GM19397 (cell line): ENCODE results near the gene KRTAP5-4.

Source experiments
- ATAC-seq: cut with Tn5 transposase; IDR thresholded peaks from one replicate; pipeline ENCODE4 v1.9.1; 2021; ENCODE audit warnings: mild to moderate bottlenecking, moderate library complexity; ENCODE audit not compliant: unreplicated experiment

KRTAP5-4 gene

DNA sequence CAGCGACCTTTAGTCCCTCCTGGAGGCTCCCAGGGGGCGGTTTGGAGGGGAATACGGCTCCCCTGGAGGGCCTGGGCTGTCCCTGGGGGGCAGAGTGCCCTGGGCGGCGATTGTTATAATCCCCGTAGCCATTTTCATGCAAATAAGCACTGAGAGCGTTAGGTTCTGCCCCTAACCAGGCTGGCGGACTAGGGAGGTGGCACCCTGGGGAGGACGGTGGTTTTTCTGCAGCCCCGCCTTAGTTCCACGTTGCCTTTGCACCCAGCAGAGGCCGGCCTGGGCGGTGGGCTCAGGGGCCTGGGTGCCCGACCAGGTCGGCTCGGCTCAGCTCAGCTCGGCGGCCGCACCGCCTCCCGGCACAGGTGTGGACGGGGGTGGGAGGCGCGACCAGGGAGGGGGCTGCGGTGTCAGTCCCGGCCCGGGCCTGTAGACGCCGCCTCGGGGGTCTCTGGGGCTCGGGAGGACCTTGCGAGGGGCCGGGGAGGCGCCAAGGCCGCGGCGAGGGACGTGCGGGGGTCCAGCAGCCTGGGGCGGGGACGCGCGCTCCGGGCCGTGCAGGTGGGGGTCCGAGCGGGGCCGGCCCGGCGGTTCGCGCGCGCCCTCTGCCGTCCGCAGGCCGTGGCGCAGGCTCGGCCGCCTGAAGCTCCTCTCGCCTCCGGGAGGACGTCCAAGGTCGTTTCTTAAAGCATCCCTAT, 47.6 kb downstream of the KRTAP5-4 start:
- ATAC-seq: no peak

GRCh38 chr11:1573903-1574237, 48.1 kb downstream of the KRTAP5-4 start:
- no peak for ATAC-seq

DNA sequence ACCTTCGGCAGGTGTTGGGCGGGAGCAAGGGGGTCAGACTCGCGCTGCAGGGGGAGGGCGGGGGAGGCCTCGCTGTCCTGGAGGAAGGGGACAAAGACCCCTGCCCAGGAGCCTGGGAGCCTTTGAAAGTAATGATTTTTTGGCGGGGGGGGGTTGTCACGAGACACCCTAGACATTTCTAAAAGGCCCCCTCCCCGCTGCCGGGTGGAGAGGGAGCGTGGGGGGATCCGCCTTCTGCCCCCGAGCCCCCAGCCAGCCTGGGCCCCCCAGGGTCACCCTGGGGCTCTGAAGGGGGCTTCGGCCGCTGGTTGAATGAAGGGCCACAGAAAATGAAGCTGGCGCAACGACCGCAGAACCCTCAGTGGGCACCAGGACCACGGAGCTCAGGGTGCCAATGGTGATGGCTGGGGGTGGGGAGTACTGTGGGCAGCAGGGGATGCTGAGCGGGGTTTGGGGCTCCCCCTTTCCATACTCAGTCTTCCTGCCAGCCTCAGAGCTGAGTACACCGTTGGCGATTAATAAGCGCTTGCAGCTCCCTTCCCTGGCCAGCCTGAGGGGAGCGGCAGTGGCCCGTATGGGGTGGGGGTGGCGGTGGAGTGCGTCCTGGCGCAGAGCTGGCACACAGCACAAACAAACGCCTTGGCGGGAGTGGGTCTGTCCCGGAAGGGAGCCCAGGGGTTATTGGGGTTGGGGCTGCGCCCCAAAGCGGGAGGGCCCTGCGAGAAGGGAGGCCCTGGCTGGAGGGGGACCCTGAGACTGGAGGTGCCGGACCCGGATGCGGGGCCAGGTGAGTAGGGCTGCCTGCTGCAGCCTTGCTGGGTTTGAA, 48.6 kb downstream of the KRTAP5-4 start:
- no peak for ATAC-seq

GRCh38 chr11:1572197-1573076, 49.5 kb downstream of the KRTAP5-4 start, which contains the start of gene DUSP8:
Gene DUSP8 (minus strand): TSS chr11:1572271. CDS start chr11:1565826, 6,445 bp downstream.
- ATAC-seq: peak; percentile 61

DNA sequence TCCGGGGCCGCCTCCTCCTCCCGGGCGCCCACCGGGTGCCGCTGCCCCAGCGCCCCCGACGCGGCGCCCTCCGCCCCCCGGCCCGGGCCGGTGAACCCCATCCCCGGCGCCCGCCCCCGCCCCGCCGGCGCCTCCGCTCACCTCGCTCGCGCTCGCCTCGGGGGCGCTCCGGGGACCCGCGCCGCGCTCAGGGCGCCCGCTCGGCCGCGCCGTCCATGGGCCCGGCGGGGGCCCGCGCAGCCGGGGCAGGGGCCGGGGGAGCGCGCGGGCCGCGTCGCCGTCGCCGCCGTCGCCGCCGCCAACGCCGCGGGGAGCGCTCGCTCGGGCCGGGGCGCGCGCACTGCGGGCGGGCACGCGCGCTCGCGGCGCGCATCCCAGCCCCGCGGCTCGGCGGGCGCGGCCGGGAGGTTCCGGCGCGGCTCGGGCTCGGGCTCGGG, 50.2 kb downstream of the KRTAP5-4 start:
- ATAC-seq: no peak
